ENCODE data around the gene PRKD3.

PRKD3 gene

DNA sequence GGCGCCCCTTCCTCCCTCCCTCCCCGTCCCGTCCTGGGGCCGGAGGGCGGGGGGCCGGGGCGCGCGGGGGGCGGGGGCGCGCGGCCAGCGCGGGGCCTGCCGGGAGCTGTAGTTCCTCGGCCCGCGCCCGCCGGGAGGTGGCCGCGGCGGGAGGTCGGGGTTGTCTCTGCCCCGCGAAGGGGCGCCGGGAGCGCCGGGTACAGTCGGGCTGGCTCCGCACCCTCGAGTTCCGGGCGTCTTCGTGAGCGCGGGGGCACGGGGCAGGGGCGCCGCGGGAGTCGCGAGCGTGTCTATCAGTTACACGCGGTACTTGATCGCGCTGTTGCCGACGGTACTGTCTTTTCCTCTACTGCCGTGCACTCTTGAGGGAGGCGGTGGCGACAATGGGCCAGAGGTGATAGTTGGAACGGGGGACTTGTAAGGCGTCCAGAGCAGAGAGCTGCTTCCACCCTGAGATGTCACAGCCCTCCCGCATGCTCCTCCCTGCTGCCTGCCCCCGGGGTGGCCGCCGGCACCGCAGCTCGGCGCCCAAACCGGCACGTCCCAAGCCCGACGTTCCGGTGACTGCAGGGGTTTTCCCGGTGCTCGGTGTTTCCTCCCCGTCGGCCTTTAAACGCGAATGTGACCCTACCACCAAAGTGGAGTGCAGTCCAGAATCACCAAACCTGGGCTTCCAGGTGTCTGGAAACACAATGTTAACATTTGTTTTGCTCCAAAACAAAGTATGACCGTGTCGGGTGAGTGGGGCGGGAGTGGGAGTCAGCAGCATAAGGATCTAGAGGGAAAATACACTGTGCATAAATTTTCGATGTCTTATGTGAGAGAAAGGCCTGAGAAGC lies at the start of gene PRKD3:
TSS of gene PRKD3 (minus strand) at position 48 of the 839 bp plus-strand sequence. CDS start 8,309 bp downstream, outside the sequence.
- no peak for DNase-seq

DNA sequence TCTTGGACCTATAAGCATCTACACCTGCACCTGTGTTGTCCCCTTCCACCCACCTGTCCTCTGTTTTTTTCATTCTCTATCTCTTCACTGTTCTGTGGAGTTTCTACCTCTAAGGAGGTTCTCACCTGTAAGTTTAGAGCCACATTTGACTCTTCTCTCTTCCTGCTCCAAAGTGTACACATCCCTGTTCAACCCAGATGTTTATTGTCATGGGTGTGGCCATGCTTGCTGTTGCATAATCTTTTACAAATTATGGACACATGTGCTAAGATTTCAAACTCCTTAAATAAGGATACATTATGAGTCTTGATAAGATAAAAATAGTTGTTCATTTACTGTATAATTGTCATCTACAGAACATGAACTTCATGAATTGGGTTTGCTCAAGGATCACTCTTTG lies 47.4 kb upstream of the PRKD3 start:
- no peak for DNase-seq

DNA sequence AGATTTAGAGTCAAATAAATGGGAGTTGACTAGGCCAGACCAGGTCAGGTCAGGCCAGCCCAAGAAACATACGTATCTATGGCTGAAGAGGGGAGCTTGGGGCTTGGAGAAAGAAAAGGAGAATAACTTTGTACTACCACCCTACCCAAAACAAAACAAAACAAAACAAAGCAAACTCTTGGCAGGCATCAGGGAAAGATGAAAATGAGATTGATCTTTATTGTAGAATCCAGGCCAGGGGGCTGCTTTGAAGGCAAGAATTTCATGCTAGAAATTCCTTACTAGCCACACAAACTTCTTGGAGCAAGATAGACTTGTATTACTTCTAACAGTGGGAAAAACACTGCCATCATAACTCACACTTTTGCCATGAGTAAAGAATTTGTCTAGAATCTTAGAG lies 46.0 kb upstream of the PRKD3 start:
- DNase-seq: no peak

DNA sequence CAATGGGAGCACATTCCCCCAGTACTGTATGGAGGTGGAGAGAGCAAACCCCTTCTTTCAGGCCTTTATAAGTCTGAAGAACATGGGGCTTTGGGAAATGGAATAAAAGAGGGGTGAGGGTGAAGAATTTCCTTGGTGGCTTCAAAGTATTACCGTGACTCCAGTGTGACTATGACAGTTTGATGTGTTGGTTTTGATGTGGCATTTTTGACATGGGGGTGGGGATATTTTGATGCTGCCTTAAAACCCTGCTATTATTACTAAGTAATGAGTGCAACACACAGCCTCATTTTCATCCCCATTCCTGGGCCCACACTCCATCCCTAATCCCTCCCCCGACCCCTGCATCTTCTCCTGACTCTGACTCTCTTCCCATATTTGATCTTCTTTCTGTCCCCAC lies 43.4 kb upstream of the PRKD3 start:
- DNase-seq: no peak

DNA sequence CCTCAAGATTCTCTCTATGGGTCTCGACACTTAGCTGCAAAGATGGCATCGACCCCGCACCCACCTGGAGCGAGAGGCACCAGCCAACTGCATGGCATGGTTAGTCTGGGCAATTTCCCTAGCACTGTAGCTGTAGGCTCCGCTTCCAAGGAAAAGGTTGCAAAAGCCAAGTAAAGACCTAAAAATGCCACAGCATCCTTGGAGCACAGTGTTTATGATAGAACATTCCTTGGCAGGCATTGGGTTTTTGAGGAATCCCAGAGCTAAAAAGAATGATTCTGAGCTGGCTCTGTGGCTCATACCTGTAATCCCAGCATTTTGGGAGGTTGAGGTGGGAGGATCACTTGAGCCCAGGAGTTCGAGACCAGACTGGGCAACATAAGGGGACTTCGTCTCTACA lies 42.7 kb upstream of the PRKD3 start:
- DNase-seq: no peak

DNA sequence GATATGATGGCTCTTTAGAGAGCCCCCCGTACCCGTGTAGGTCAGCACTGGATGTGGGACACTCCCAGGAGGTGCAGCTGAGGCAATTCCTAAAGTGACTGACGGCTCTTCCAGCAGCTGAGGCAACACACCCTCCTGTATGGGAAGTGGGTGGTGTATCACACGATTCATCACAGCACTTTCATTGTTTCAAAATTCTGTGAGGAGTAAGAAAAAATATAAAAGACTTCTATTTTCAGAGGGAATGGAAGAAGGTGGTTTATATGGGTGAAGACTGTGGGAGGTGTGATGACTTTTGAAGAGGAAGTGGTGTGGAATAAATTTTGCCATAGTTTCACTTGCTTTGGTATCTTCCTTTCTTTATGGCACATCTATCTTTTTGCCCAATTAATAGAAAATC lies 42.1 kb upstream of the PRKD3 start:
- DNase-seq: no peak

DNA sequence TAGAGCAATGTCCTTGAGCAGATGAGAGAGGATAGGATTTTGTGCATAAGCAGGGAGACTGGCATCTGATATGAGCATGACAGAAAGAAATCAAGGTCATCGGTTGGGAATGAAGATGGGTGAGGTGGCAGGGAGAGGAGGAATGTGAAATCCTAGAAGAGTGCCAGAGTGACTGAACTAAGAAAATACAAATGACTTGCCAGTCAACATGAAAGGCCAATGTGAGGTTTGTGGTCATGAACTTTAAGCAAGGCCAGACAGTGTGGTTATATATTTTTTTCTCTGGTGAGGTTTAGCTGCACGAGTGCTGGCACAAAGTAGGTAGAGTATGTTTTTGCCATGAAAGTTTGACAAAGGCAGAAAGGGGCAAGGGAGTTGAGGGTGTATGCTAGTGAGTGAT lies 41.0 kb upstream of the PRKD3 start:
- no peak for DNase-seq

DNA sequence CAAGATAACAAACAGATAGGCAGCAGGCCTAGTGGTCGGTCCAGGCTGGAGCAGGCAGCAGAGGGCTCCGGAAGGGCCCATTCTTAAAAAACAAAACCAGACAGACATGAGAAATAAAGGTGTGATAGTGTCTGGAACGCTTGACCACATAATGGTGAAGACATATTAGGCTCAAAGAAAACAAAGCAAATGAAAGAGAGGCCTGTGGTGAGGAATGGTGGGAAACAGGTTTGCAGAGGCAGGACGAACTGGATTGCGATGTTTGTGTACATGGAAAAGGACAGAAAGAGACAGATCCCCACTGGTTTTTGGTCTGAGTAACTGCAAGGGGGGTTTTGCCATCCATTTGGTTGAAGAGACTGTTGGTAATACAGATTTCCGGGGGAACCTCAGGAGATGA lies 39.7 kb upstream of the PRKD3 start:
- no peak for DNase-seq

DNA sequence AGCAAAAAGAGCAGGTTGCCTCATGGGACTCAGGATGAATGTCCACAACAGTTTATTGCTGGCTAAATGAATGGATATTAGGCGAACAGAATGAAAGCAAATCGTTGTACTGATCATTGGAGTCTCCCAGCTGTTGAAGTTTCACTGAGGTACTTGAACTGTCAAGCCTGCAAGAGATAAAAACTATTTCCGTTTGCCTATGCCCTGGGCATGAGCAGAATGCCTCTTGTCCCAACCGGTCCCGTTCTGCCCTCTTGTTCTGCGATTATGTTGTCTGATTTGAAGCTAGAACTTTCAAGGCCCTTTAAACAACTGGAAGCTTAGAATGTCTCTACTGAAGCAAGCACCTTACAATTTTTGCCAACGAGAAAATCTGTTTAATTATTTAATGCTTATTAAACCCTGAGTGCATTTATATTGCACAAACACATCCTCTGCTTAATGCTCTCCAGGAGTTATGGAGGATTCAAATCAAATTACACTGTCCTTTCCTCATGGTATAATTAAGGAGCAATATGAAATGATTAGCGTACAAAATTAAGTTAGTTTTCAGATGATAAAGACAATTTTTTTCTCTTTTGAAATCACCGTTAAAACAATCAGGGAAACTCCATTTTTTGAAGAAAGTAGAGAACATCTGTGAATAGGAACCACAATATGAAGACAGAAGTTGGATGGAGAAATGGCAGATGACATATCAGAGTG lies 37.5 kb upstream of the PRKD3 start:
- no peak for DNase-seq

DNA sequence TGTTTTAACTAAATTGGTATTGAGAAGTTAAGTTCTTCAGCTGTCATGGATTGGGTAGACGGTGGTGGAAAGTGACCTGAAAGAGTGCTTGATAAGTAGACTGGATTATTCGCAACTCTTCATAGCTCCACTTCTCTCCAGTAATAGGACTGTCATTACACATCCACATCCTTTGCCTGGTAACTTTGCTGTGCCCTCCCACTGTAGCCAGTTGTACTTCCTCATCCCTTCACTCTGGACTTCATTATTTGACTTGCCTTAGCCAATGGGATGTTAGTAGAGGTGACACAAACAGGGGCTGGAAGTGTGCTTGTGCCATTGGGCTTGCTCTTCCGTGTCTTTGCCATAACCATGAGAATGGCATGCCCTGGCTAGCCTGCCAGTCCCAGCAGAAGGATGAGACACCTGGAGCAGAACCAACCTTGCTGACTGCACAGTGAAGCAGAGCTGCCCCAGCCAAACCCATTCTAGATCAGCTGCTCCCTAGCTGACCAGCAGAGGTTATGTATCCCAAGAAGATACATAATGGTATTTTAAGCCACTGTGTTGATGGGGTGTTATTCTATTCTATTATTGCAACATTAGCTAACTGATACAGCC lies 36.7 kb upstream of the PRKD3 start:
- DNase-seq: no peak

DNA sequence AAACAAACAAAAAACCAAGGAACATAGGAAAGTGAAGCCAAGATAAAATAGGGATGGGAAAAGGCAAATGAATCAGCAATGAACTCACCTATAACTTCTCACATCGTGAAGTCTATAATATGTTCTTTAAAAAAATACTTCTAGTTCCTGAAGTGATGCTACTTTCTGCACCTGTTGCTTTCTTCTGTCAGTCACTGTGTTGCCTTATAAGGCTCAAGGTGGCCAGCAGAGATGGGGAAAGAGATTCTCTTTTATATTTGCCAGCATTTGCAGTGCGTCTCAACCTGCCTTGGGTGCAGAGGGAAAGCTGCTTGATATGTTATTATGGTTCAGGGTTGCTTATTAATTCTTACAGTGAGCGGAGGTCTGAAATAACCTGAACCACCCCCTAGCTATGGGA lies 33.8 kb upstream of the PRKD3 start:
- no peak for DNase-seq

DNA sequence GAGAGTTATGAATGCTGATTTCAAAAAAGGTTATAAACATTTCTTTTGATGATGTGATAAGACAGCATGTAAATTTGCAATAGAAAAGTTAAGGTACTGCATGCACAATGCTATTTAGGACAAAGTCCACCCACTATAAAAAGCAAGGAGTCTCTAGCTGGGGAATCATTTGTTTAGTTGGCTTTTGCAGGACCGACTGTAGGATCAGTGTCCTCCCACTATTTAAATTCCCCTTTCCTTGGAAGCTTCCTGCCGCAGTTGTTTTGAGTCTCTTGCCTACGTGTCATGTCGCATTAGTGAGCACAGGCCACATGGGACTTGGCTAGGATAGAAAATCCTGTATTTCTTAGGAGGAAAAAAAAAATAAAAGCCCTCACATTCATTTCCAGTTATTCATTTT lies 32.9 kb upstream of the PRKD3 start:
- no peak for DNase-seq

DNA sequence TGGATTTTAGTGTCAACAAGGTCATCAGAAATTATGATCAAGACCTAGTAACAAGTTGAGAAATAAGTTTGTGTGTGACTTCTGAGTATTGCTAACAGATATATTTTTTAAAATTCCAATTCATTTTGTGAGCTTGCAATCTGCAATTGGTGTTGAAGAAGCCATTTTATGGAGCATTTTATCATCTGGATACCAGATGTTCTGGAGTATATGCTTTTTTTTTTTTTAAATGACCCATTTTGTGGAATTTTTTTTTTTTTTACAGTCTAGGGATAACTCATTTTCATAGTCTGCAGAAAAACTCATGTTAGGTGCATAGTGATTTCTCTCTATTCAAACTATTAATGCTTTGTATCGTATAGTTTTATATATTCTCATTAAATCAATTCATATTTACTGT lies 32.4 kb upstream of the PRKD3 start:
- no peak for DNase-seq

DNA sequence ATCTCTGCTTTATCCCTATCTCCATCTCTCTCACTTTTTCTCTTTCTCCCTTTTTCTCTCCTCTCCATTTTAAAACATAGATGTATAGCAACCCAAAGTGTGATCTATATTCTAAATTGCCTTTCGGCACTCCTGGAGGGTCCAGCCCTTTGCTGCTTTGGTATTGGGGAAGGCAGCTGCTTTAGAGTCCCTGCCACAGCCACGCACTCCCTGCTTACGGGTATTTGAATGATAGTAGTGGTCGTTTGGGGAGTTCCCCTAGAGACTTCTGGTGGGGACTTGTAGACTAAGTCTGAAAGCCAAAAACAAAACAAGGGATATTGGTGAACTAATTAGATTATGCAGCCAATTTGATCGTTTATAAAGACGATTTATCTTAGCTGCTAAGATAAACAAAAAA lies 31.7 kb upstream of the PRKD3 start:
- no peak for DNase-seq

DNA sequence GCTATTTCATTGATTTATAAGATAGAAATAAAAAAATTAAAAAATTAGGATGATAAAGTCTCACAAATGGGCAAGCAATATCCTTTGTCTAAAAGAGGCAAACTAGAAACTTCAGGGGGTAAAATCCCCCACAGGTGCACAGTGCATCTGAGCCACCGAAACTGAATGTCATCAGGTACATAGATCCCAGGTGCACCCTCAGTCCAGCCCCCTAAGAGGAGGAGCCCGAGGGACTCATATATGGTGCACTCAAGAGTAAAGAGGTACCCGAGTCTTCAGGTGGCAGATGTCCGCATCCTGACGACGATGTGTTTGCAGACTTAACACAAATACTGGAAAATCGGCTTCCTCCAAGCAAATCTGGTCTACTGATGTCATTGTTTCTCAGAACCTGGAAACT lies 31.1 kb upstream of the PRKD3 start:
- DNase-seq: no peak

DNA sequence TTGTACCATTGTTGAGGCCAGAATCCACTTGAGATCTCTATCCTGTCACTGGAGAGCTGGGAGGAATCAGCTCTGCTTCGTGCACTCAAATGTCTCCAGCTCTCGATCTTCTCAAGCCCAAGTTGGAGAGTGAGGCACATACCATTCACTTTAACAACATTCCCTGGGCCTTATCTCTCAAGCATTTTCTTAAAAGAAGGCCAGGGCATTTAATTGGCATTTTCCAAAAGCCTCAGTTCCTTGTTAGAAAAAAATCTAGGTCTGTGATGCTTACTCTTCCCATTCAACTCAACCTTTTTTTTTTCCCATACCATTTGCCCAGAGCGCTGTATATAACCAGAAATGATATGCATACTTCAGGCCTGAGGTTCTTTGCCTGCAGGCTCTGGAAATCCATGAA lies 29.9 kb upstream of the PRKD3 start:
- DNase-seq: no peak

DNA sequence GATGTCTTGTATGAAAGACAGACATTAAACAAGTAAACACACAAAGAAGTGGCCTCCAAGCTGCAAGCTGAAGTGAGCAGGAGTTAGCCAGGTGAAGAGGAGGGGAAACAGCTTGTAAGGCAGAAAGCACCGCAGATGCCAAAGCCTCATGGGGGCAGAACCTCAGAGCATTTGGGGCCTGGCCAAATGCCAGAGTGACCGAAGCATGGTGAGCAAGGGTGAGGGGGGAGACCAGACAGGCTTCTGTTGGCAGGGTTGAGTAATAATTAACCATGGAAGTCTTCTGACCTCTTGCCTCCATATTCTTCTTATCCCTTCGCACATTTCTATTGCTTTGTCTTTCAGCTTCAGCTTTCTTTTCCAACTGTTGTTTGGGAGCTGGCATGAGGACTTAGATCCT lies 25.4 kb upstream of the PRKD3 start:
- no peak for DNase-seq

DNA sequence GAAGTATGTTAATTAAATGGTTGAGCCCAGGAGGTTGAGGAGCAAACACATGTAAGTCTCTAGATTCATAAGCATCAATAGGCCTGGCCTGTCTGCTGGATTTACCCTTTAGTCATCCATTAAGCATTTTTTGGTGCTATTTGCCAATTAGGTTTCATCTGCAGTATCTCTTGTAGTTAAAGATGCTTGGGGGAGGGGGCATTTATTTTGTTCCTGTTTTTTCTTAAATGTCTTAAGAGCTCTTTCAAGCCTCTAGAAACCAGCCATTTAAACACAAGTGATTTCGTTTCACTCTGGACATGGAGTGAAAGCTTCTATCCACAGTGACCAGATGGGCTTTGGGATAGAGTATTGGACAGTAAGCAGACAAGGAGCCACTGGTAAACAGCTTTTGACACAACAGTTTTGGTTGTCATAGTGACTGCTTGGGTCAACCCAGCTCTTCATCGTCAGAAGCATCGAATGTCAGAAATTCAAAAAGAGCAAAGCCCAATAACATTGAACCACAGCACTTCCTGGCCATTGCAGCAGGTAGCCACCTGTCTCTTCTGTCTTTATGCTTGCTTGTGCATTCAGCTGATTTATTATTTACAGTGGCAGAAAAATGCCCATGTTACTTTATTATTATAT lies 24.7 kb upstream of the PRKD3 start:
- DNase-seq: no peak

DNA sequence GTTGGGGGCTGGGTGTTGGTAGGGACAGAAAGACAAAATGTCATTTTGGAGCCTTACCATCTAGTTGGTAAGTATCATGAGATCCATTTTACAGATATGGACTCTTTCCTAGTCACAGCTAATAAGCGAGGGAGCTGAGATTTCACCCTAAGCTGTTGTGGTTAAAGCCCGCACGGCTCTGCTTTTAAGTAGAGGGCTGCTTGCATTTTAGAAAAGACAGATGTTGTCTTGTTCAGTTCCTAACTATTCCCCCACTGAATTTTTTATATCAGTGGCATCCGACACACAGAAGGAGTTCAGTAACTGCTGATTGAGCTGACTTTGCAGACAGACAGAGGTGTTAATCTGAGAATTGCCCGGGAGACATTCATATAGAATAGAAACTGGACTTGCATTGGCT lies 23.5 kb upstream of the PRKD3 start:
- no peak for DNase-seq

DNA sequence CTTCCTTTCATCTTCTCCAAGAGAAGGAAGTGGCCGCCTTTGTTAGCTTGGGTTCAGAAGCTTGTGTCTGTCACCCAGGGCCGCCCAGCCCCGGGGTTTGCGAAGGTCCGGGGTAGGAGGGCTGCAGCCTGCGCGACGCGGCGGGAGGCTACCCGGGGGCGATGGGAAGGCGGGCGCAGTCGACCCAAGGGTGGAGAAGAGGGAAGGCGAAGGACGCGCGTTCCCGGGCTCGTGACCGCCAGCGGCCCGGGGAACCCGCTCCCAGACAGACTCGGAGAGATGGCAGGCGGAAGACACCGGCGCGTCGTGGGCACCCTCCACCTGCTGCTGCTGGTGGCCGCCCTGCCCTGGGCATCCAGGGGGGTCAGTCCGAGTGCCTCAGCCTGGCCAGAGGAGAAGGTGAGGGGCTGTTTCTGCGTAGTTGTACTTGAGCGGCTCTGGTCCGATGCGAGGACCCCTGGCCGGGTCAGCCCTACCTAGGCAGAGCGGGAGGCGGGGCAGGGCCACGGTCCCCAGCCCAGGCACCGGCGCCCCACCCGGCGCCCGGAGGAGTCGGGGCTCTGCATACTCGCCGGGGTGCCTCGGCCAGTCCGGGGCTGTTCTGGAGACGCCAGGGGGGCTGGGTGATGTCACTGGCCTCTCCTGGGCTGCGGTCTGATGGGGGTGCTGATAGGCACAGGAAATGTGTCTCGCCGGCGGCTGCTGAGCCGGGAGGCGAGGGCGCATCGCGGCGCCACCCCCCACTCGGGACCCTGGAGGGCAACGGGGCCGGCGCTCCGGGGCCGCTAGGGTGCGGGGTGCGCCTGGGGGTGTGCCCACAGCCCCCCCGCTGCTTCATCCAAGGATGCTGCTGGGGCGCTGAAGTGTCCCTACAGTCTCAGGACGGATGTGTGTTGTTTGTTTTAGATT lies 20.1 kb upstream of the PRKD3 start, which contains the start of gene QPCT:
TSS of gene QPCT (plus strand) at position 178 of the 909 bp plus-strand sequence. CDS start at position 280, 102 bp downstream.
- no peak for DNase-seq

DNA sequence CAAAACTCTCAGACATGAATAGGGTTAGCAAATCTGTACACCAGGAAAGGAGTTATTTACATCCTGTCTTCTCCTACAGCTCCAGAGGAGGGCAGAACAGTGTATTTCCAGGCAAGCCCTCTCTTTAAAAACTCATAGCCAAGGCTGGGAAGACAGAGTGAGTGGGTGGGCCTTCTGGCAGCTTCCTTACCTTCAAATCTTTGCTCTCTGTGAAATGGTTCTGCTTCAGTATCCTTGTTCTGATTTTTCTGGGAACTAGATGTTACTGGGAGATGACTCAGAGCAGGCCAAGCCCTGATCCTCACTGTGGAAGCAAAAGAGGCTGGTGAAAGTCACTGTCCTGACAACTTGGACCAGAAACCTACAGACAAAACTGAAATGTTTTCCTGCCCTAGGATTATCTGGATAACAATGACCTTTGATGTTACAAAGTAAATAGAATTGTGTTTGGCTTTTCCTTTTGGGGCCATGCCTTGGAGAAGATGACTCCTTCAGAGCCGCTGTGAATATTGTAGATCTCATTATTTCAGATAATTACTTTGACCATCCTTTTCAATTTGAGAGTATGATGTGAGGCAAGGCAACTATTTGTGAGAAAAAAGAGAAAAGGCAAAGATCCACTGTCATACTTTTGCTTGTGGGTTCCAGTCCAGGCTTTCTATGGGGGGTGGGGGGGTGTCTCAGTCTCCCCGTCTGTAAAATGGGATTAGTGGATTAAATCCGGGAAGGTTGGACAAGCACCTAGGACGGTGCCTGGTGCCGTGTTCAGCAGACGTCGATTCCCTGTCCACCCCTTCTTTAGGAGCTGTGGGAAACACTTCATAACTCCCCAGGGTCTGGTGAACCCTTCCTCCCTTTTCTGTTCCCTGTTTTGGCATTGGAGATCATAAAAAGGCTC lies 19.2 kb upstream of the PRKD3 start:
- no peak for DNase-seq

Data from cerebellar nuclear complex (tissue), 1 donor.